Bronchial epithelial cell (primary cell): Measurements from ENCODE around the gene BPIFB3. TPM values are rescaled to one million over a fixed set of nuclear protein-coding genes. Genes with fewer than 3 reads are reported as not detected.

ENCODE experiments used
- DNase-seq: peaks from one replicate; pipeline ENCODE4 v3.0.0-alpha.2; 2010; ENCODE audit warnings: low read depth
- FAIRE-seq: peaks from 2 replicates; lab custom pipeline; 2011; peaks lifted over from hg19 to GRCh38; lab: Jason Lieb, UNC
- H3K27me3 ChIP-seq: 2 replicates; pipeline ENCODE4 v1.5.1; 2011; ENCODE audit warnings: low read length; ENCODE audit not compliant: control insufficient read depth, insufficient read depth
- H3K36me3 ChIP-seq: 2 replicates; pipeline ENCODE4 v1.5.1; 2011; ENCODE audit warnings: low read length; ENCODE audit not compliant: control insufficient read depth, insufficient read depth
- H3K4me3 ChIP-seq: 2 replicates; pipeline ENCODE4 v1.5.1; 2011; ENCODE audit warnings: mild to moderate bottlenecking, low read depth, low read length, control low read depth
- CTCF ChIP-seq: IDR thresholded peaks from 2 replicates; pipeline ENCODE4 v1.5.1; 2011; ENCODE audit warnings: mild to moderate bottlenecking, moderate library complexity, low read length, control low read depth, inconsistent platforms; ENCODE audit not compliant: insufficient read depth, severe bottlenecking
- total RNA-seq: library from RNA; depleted of rRNA; stranded (reverse); fragments of >200 nt; gene quantifications from 2 replicates; pipeline ENCODE4 v1.2.1, GENCODE V29; 2014

Gene BPIFB3
- total RNA-seq, 1 donor from 2014 or later: not detected

GRCh38 chr20:33081411-33082154 is 27.9 kb downstream of the BPIFB3 start:
- no peak for FAIRE-seq
- no peak for DNase-seq
- no peaks in the 10 kb centered on the region for H3K36me3 ChIP-seq
- H3K27me3 ChIP-seq: peaks cover 4% of the 10 kb centered on the region
- TF ChIP-seq CTCF: no peak
- no peak overlapping the region for H3K4me3 ChIP-seq

- H3K4me3 ChIP-seq: no peak overlapping the region
- TF ChIP-seq CTCF: no peak
- no peaks in the 10 kb centered on the region for H3K36me3 ChIP-seq
- H3K27me3 ChIP-seq: peaks cover 4% of the 10 kb centered on the region
- DNase-seq (no peak), FAIRE-seq (no peak)
These were observed 28.8 kb downstream of the BPIFB3 start for GRCh38 chr20:33082546-33082945.

GRCh38 chr20:33083544-33084340 is 30.0 kb downstream of the BPIFB3 start:
- Histone ChIP-seq H3K4me3 (no peak overlapping the region), H3K27me3 (no peaks in the 10 kb centered on the region), H3K36me3 (no peaks in the 10 kb centered on the region)
- TF ChIP-seq CTCF: no peak
- FAIRE-seq (no peak), DNase-seq (no peak)

- Histone ChIP-seq H3K36me3 (no peaks in the 10 kb centered on the region), H3K4me3 (no peak overlapping the region), H3K27me3 (no peaks in the 10 kb centered on the region)
- FAIRE-seq: no peak
- no peak for TF ChIP-seq CTCF
- no peak for DNase-seq
These were observed 31.0 kb downstream of the BPIFB3 start for GRCh38 chr20:33084722-33085121.

GRCh38 chr20:33086052-33086722 is 32.5 kb downstream of the BPIFB3 start:
- FAIRE-seq (no peak), DNase-seq (no peak)
- no peak overlapping the region for H3K4me3 ChIP-seq
- H3K27me3 ChIP-seq: peaks cover 2% of the 10 kb centered on the region
- no peaks in the 10 kb centered on the region for H3K36me3 ChIP-seq
- TF ChIP-seq CTCF: no peak
